ENCODE results near the gene DNAH10.

The DNAH10 gene

GRCh38 chr12:123717350-123717749 is 44.8 kb upstream of the DNAH10 start:
- in situ Hi-C loops (cut with HindIII; ENCODE audit: low sequenced_read_pairs): loop anchor here (10.0 kb wide), 2 partner anchors 187 to 267 kb away; no protein-coding TSS in a partner anchor
- TF ChIP-seq CTCF (IDR thresholded peaks at IDR 0.05; ENCODE audit: low read depth, low read length, missing control alignments): no peak
- H3K4me3 ChIP-seq (ENCODE audit: low read depth, low read length): no peak overlapping the region
- DNase-seq (ENCODE audit: low read depth): no peak

- in situ Hi-C loops (cut with HindIII; ENCODE audit: low sequenced_read_pairs): no loop called here
- no peak for TF ChIP-seq CTCF (IDR thresholded peaks at IDR 0.05; ENCODE audit: low read depth, low read length, missing control alignments)
- no peak for DNase-seq (ENCODE audit: low read depth)
- no peak overlapping the region for H3K4me3 ChIP-seq (ENCODE audit: low read depth, low read length)
Measured at GRCh38 chr12:123720141-123720814, 41.8 kb upstream of the DNAH10 start.

GRCh38 chr12:123721245-123721644 is 40.9 kb upstream of the DNAH10 start:
- in situ Hi-C loops (cut with HindIII; ENCODE audit: low sequenced_read_pairs): no loop called here
- TF ChIP-seq CTCF (IDR thresholded peaks at IDR 0.05; ENCODE audit: low read depth, low read length, missing control alignments): no peak
- H3K4me3 ChIP-seq (ENCODE audit: low read depth, low read length): no peak overlapping the region
- no peak for DNase-seq (ENCODE audit: low read depth)

GRCh38 chr12:123723011-123723410 is 39.1 kb upstream of the DNAH10 start:
- no peak for TF ChIP-seq CTCF (IDR thresholded peaks at IDR 0.05; ENCODE audit: low read depth, low read length, missing control alignments)
- no peak overlapping the region for H3K4me3 ChIP-seq (ENCODE audit: low read depth, low read length)
- DNase-seq (ENCODE audit: low read depth): no peak
- in situ Hi-C loops (cut with HindIII; ENCODE audit: low sequenced_read_pairs): no loop called here

GRCh38 chr12:123723765-123724164 is 38.3 kb upstream of the DNAH10 start:
- in situ Hi-C loops (cut with HindIII; ENCODE audit: low sequenced_read_pairs): no loop called here
- no peak for DNase-seq (ENCODE audit: low read depth)
- H3K4me3 ChIP-seq (ENCODE audit: low read depth, low read length): no peak overlapping the region
- no peak for TF ChIP-seq CTCF (IDR thresholded peaks at IDR 0.05; ENCODE audit: low read depth, low read length, missing control alignments)

- in situ Hi-C loops (cut with HindIII; ENCODE audit: low sequenced_read_pairs): no loop called here
- no peak overlapping the region for H3K4me3 ChIP-seq (ENCODE audit: low read depth, low read length)
- no peak for TF ChIP-seq CTCF (IDR thresholded peaks at IDR 0.05; ENCODE audit: low read depth, low read length, missing control alignments)
- no peak for DNase-seq (ENCODE audit: low read depth)
Measured at GRCh38 chr12:123726244-123726643, 35.9 kb upstream of the DNAH10 start.
